Cardiac septum (tissue), 1 donor: ENCODE measurements around the gene USH2A. TPM values are rescaled to one million over a fixed set of nuclear protein-coding genes. Genes with fewer than 3 reads are reported as not detected.
A peak's percentile ranks its signal among the peaks of the same experiment; 100 is the strongest.

Experiments
- DNase-seq: peaks from one replicate; pipeline ENCODE4 v3.0.0-alpha.2; 2020; ENCODE audit warnings: low spot score
- intact Hi-C: fragments of 100-400 bp; cut with DNase I; formaldehyde crosslinking; loops from one replicate; pipeline ENCODE4 v1.14.0; 2022
- total RNA-seq: library from RNA; stranded (reverse); fragmentation: NEBNext Ultra II Directional; extraction: Animal tissue kit (Norgen Biotek cat#: 25700); gene quantifications from one replicate; pipeline ENCODE4 v1.2.1, GENCODE V29; 2021
- donor health status: DM: no; HTN: no; CAD: no.

The USH2A gene
- total RNA-seq, 1 donor from 2014 or later, result 3.6 TPM

GRCh38 chr1:216303690-216304089, 119.6 kb downstream of the USH2A start:
- intact Hi-C loops, result no loop called here
- no peak for DNase-seq

GRCh38 chr1:216293683-216294082, 129.6 kb downstream of the USH2A start:
- DNase-seq, result no peak
- intact Hi-C loops, result no loop called here

- no peak for DNase-seq
- intact Hi-C loops, result no loop called here
These were observed 133.2 kb downstream of the USH2A start for GRCh38 chr1:216290074-216290473.

- DNase-seq, result peak; percentile 54
- intact Hi-C loops, result no loop called here
These were observed 138.2 kb downstream of the USH2A start for GRCh38 chr1:216285052-216285451.

- no peak for DNase-seq
- intact Hi-C loops, result no loop called here
These were observed 141.5 kb downstream of the USH2A start for GRCh38 chr1:216281757-216282156.

- intact Hi-C loops, result no loop called here
- no peak for DNase-seq
These were observed 153.0 kb downstream of the USH2A start for GRCh38 chr1:216270086-216270773.

- intact Hi-C loops, result no loop called here
- DNase-seq, result no peak
These were observed 161.6 kb downstream of the USH2A start for GRCh38 chr1:216261631-216262030.

- intact Hi-C loops, result no loop called here
These were observed 164.4 kb downstream of the USH2A start for GRCh38 chr1:216258856-216259255.

GRCh38 chr1:216258386-216258785, 164.9 kb downstream of the USH2A start:
- no peak for DNase-seq
- intact Hi-C loops, result no loop called here

More at GRCh38 chr1:216258856-216259255, 164.4 kb downstream of the USH2A start:
- DNase-seq, result no peak

- intact Hi-C loops, result no loop called here
- no peak for DNase-seq
These were observed 172.4 kb downstream of the USH2A start for GRCh38 chr1:216250861-216251260.

GRCh38 chr1:216248628-216249027, 174.6 kb downstream of the USH2A start:
- intact Hi-C loops, result no loop called here
- DNase-seq, result no peak

- intact Hi-C loops, result no loop called here
- no peak for DNase-seq
These were observed 175.3 kb downstream of the USH2A start for GRCh38 chr1:216247937-216248336.

GRCh38 chr1:216246577-216247203, 176.6 kb downstream of the USH2A start:
- intact Hi-C loops, result no loop called here

GRCh38 chr1:216238844-216239243, 184.4 kb downstream of the USH2A start:
- DNase-seq, result no peak
- intact Hi-C loops, result no loop called here

More at GRCh38 chr1:216246577-216247203, 176.6 kb downstream of the USH2A start:
- no peak for DNase-seq

- intact Hi-C loops, result no loop called here
- no peak for DNase-seq
These were observed 185.2 kb downstream of the USH2A start for GRCh38 chr1:216237927-216238542.

GRCh38 chr1:216224233-216224632, 199.0 kb downstream of the USH2A start:
- intact Hi-C loops, result no loop called here

GRCh38 chr1:216223486-216223885, 199.8 kb downstream of the USH2A start:
- DNase-seq, result no peak

More at GRCh38 chr1:216224233-216224632, 199.0 kb downstream of the USH2A start:
- DNase-seq, result no peak

GRCh38 chr1:216222288-216222687, 201.0 kb downstream of the USH2A start:
- intact Hi-C loops, result no loop called here
- DNase-seq, result no peak

More at GRCh38 chr1:216223486-216223885, 199.8 kb downstream of the USH2A start:
- intact Hi-C loops, result no loop called here

- DNase-seq, result no peak
- intact Hi-C loops, result no loop called here
These were observed 202.0 kb downstream of the USH2A start for GRCh38 chr1:216221260-216221700.

- no peak for DNase-seq
- intact Hi-C loops, result no loop called here
These were observed 206.9 kb downstream of the USH2A start for GRCh38 chr1:216216305-216216704.

- intact Hi-C loops, result no loop called here
- DNase-seq, result no peak
These were observed 208.1 kb downstream of the USH2A start for GRCh38 chr1:216215169-216215568.
